Muscle layer of duodenum (tissue), 2 donors: ENCODE results near the gene EEIG2.

Experiments
- H3K27ac ChIP-seq: one replicate; pipeline ENCODE4 v1.7.0; 2013; ENCODE audit warnings: mild to moderate bottlenecking, low read length
- H3K27me3 ChIP-seq: one replicate; pipeline ENCODE4 v1.7.0; 2013; ENCODE audit warnings: low read depth, mild to moderate bottlenecking, control low read depth, low read length
- H3K36me3 ChIP-seq, 2 donors: one replicate each; pipeline ENCODE4 v1.7.0; 2013; ENCODE audit warnings: low read length in 2 of 2, control low read depth in 1 of 2, mild to moderate bottlenecking in 1 of 2; ENCODE audit not compliant: insufficient read depth in 2 of 2, control insufficient read depth in 1 of 2
- H3K4me1 ChIP-seq, 2 donors: one replicate each; pipeline ENCODE4 v1.7.0; 2013; ENCODE audit warnings: low read length in 2 of 2, mild to moderate bottlenecking in 2 of 2, control low read depth in 1 of 2, moderate library complexity in 1 of 2; ENCODE audit not compliant: insufficient read depth in 2 of 2, control insufficient read depth in 1 of 2
- H3K4me3 ChIP-seq, 2 donors: one replicate each; pipeline ENCODE4 v1.7.0; 2013; ENCODE audit warnings: low read length in 2 of 2, low read depth in 1 of 2, mild to moderate bottlenecking in 1 of 2
- H3K9me3 ChIP-seq, 2 donors: one replicate each; pipeline ENCODE4 v1.7.0; 2013; ENCODE audit warnings: low read length in 2 of 2, control low read depth in 1 of 2, mild to moderate bottlenecking in 1 of 2; ENCODE audit not compliant: control insufficient read depth in 1 of 2
- donor health status: healthy.

Gene EEIG2

DNA sequence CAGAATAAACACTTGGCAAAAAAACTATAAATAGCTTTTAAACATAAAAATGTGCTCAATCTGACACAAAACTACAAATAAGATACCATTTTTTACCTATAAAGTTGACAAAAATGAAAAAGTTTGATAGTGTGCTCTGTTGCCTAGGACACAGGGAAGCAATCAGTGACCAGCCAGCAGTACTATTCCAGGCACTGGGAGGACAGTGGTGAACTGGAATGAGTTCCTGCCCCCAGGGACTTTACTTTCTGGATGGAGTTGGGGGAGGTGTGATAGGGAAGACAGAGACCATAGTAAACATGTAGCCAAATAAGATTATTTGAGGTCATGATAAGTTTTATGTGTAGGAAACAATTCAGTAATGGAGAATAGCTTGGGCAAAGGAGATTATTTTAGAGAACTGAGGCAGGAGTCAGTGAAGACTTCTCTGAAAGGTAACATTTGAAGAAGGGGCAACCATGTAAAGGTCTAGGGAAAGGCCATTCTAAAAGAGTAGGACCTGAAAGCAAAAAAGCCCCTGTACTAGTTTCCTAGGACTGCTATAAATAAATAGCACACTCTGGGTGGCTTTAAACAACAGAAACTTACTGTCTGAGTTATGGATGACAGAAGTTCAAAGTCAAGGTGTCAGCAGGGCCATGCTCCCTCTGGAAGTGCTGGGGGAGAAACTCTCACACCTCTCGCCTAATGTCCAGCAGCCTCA is 42.0 kb downstream of the EEIG2 start:
- Histone ChIP-seq H3K27me3 (no peaks in the 10 kb centered on the region), H3K27ac (no peak overlapping the region), H3K4me1 (peaks cover 0 to 3% of the 10 kb centered on the region in 2 donors), H3K36me3 (peaks cover 7 to 11% of the 10 kb centered on the region in 2 donors), H3K9me3 (no peaks in the 10 kb centered on the region), H3K4me3 (no peak overlapping the region)

DNA sequence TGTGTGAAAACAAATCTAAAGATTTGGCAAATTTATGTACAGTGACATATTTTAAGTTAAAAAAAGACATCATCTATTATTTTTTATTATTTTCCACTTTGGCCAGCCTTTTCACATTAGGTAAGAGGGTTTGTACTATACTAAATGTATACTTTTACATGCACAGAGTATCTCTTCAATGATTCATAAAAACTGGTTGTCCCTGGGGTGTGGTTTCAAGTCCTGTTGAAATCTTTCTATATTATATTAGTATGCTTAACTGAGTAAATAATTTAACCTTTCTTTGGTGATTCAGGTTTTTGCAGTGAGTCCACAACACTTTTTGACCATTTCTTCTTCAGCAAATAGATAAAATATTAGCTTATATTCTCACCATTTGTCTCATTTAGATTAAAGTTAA is 45.7 kb downstream of the EEIG2 start:
- Histone ChIP-seq H3K36me3 (peaks cover 7 to 18% of the 10 kb centered on the region in 2 donors), H3K9me3 (no peaks in the 10 kb centered on the region), H3K27ac (no peak overlapping the region), H3K4me1 (no peaks in the 10 kb centered on the region), H3K4me3 (no peak overlapping the region), H3K27me3 (no peaks in the 10 kb centered on the region)

- H3K27me3 ChIP-seq: no peaks in the 10 kb centered on the region
- H3K36me3 ChIP-seq: peaks cover 7 to 18% of the 10 kb centered on the region in 2 donors
- no peak overlapping the region for H3K27ac ChIP-seq
- H3K4me1 ChIP-seq: no peaks in the 10 kb centered on the region
- H3K9me3 ChIP-seq: no peaks in the 10 kb centered on the region
- no peak overlapping the region for H3K4me3 ChIP-seq
These were observed 46.6 kb downstream of the EEIG2 start for GRCh38 chr1:108606478-108606877.

DNA sequence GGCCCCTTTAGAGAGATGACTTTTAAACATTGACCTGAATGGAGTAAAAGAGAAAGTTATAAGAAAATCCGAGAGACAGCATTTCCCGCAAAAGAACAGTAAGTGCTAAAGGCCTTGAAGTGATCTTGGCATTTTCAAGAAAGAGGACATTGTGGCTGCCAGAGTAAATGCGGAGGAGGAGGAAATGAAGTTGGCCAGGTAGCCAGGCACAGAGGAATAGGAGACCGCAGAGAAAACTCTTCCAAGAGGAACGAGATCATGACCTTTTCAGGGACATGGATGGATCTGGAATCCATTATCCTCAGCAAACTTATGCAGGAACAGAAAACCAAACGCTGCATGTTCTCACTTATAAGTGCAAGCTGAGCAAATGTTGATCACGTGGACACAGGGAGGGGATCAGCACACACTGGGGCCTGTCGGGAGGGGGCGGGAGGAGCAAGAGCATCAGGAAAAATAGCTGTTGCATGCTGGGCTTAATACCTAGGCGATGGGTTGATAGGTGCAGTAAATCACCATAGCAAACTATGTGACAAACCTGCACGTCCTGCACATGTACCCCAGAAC is 49.7 kb downstream of the EEIG2 start:
- H3K4me3 ChIP-seq: no peak overlapping the region
- no peaks in the 10 kb centered on the region for H3K27me3 ChIP-seq
- H3K4me1 ChIP-seq: no peaks in the 10 kb centered on the region
- peaks cover 15 to 21% of the 10 kb centered on the region in 2 donors for H3K36me3 ChIP-seq
- H3K27ac ChIP-seq: no peak overlapping the region
- no peaks in the 10 kb centered on the region for H3K9me3 ChIP-seq
